Prostate gland (tissue), 2 donors: ENCODE results near the gene ZNF516.

Source experiments
- POLR2A ChIP-seq: fragments of 450-650 bp; IDR thresholded peaks from one replicate; pipeline ENCODE4 v1.6.1; 2016; ENCODE audit warnings: antibody characterized with exemption, mild to moderate bottlenecking
- TF ChIP-seq, protein P1 (sequence below), 4 experiments: fragments of 200-600 bp in 2 of 4; fragments of 450-650 bp in 2 of 4; sonication (generic) in 2 of 4; IDR thresholded peaks; 1 replicate in 3 of 4; 2 replicates in 1 of 4; pipeline ENCODE4 v1.5.1; 2016 to 2019; ENCODE audit warnings: antibody characterized with exemption in 4 of 4, mild to moderate bottlenecking in 2 of 4, moderate library complexity in 2 of 4

DNA sequence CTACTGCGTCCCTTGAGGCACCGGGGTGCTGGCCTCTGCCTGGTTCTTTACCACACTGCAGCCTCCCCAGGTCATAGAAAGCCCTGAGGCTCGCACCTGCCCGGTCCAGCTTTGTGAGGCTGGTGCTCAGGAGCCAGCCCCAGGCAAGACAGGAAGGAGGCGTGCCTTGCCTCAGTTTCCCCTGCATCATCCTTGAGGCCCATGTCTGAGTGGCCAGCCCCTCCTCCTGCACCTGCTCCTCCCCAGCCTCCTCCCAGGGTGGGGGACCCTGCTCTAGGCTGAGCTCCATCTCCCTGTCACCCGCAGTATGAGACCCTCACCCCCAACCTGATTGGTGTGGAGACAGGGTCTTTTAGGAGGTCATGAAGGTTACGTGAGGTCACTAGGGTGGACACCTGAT is 147.7 kb downstream of the ZNF516 start:
- TF ChIP-seq, protein P1, sequence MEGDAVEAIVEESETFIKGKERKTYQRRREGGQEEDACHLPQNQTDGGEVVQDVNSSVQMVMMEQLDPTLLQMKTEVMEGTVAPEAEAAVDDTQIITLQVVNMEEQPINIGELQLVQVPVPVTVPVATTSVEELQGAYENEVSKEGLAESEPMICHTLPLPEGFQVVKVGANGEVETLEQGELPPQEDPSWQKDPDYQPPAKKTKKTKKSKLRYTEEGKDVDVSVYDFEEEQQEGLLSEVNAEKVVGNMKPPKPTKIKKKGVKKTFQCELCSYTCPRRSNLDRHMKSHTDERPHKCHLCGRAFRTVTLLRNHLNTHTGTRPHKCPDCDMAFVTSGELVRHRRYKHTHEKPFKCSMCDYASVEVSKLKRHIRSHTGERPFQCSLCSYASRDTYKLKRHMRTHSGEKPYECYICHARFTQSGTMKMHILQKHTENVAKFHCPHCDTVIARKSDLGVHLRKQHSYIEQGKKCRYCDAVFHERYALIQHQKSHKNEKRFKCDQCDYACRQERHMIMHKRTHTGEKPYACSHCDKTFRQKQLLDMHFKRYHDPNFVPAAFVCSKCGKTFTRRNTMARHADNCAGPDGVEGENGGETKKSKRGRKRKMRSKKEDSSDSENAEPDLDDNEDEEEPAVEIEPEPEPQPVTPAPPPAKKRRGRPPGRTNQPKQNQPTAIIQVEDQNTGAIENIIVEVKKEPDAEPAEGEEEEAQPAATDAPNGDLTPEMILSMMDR (IDR thresholded peaks at IDR 0.05) = no peak
- TF ChIP-seq POLR2A = no peak
